GM21515 (cell line): ENCODE data around the gene TRMT2B.
A peak's percentile ranks its signal among the peaks of the same experiment; 100 is the strongest.
"Not testable (repeated sequence)": the region's sequence is repeated elsewhere in the genome, so short reads cannot be mapped to it uniquely, and the experiment has no call there.

Source experiments
- ATAC-seq: cut with Tn5 transposase; IDR thresholded peaks from one replicate; pipeline ENCODE4 v1.9.1; 2021; ENCODE audit not compliant: unreplicated experiment

TRMT2B gene, protein sequence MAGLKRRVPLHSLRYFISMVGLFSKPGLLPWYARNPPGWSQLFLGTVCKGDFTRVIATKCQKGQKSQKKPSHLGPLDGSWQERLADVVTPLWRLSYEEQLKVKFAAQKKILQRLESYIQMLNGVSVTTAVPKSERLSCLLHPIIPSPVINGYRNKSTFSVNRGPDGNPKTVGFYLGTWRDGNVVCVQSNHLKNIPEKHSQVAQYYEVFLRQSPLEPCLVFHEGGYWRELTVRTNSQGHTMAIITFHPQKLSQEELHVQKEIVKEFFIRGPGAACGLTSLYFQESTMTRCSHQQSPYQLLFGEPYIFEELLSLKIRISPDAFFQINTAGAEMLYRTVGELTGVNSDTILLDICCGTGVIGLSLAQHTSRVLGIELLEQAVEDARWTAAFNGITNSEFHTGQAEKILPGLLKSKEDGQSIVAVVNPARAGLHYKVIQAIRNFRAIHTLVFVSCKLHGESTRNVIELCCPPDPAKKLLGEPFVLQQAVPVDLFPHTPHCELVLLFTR

DNA sequence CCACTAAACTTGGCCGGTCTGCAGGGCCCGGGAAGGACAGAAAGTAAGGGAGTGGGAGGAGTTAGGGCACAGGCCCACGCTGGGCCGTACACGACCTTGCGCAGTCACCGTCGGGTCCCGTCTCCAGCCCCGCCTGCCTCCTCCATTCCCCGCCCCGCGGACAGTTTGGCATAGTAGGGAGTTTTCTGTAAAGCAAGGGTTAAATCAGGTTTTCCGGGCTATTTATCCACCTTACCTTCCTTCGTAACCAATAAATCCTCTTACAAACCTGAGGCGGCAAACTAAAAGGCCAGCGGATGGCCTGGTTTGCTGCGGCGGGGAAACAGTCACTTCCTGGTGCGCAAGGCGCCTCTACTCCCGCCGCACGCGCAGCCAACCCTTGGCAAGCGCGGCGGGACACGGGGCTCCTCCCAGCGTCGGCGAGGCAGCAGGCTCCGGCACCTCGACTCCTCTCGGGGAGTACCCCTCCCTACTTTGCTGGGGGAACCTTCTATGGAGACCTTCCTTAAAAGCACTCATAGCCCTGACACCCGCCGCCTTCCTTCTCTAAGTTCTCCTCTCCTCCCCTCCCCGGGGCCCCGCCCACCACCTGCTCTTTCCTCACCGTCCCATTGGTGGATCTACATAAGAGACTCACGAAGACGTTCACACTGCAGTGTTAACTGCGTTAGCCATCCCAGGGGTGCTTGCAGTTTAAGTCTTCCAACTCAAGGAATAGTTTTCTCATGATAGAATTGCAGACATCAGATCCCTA is at the start of gene TRMT2B:
Gene TRMT2B, minus strand, starts transcription at position 563 of the 754 bp plus-strand sequence. CDS start 9,822 bp downstream, outside the sequence.
- peak; percentile 96 for ATAC-seq

DNA sequence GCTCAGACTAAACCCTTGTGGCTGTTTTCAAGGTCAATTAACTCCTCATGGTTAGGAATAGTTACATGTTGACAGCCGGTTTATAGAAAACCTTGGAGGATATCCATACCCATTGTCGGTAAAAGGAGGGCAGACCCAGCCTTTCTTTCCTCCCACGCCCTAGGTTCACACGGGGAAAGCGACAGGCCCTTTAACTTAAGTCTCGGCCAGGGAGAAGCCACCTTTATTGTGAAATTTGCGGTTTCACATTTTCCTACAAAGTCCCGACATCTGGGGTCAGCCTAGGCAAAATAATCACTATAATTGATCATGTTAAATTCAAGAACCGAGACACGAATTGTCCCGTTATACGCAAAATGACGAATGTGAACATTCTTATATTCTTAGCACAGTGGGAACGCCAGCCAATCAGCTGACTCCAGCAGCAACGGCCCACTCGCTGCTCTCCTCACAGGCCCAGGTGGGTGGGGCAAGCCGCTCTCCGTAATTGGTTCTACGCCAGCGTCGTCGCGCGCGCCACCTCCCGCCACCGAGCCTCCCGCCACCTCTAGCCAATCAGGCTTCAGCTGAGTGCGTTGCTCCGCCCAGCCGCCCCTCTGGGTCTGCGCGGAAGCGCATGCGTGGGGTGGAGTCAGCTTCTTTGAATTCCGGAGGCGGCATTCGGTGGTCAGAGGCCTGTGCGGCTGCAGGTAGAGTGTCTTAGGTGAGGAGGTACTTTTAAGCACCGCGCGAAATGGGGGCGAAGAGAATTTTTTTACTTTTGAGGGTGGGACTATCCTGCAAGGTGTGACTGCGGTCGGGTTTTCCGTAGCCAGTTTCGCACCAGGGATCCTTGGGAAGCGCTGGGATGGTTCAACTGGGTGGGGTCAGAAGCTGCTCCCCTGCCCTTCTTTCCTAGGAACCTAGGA is 45.9 kb upstream of the TRMT2B start, which contains the start of gene CENPI:
Gene CENPI, plus strand, starts transcription at position 659 of the 908 bp plus-strand sequence. CDS start 2,867 bp downstream, outside the sequence.
- peak; percentile 100 for ATAC-seq

DNA sequence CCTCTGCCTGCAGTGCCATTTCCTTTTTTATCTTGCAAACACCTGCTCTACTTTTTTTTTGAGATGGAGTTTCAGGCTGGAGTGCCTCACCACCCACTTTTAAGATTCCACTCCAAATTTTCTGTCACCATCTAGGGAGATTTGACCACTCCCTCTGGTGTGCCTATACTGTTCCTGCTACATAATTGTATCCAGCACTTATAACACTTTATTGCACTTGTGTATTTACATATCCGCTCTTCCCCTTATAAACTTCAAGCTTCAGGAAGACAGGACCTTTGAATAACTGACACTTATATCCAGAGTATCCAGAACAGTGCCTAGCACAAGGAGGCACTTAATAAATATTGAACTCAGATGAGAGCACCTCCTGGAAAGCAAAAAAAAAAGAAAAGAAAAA is 39.9 kb upstream of the TRMT2B start:
- ATAC-seq, result no peak

DNA sequence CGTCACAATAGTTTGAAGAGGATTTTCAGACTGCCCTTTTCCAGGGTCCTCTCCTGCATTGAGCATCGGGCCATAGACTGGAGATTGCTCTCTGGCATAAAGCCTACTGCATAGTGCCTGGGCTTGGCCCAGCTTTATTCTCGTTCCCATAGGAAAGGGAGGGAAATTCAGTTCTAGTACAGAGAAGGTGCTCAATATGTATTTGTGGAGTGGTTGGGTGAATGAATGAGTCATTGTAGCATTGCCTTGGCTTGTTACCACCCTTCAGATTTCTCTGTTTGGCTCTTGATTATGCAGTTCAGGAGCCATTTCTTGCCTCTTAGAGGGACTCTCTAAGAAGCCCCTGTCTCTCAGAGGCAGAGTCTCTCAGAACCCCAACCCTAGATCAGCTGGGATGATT is 29.3 kb upstream of the TRMT2B start:
- no peak for ATAC-seq

DNA sequence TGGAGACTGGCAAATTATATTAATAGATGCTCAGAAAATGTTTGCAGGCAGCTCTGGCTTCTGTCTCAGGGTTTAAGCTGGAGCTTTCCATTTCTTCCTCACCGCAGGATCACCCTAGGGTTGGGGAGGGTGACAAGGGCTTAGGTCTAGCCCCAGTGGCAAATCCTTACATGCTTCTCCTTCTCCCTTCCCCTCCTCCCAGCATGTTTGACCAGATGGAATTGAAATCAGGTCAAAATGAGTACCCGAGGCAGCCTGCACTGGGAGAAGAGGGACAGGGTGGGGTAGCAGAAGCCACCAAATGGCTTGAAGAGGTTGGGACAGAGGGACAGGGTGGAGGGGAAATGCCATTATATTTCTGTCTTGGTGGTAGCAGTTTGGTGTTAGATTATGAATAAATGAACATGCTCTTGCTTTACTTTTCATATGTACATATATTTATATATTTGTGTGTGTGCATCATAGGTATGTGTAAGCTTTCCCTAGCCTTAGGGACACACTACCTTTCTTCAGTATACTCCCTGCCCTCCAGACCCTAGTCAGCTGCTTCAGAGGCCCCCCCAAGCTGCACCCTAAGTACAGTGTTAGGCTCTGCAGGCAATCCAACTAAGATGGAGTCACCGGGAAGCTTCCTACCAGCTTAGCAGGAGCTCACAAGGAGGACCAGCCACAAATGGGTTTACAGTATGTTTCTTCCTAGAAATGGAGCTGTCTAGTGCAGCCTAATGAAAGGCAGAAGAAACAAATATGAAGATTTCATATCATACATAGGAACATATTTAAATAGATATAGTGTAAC is 28.6 kb upstream of the TRMT2B start:
- no peak for ATAC-seq

DNA sequence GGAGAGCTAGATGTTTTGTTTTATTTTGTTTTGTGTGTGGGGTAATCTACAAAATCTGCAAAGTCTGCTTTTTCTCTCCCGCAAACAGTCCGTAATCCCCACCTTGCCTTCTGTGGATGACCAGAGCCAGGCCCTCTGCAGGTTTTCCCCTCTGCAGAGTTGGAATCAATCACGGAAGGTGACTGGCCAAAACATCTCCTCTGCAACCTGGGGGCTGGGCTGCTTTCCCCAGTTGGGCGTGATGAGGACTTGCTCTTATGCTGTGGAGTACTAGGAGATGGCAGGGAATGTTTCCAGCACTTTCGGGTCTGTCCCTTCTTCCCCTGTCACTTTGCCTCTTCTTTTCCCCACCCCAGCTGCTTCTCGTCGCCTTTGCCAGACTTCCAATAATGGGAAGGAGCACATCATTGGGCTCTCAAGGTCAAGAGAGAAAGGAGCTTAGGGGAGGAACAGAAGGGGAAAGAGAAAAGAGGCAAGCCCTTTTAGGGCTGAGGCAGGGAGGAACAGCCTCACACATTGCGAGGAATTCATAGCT is 27.9 kb upstream of the TRMT2B start:
- no peak for ATAC-seq

DNA sequence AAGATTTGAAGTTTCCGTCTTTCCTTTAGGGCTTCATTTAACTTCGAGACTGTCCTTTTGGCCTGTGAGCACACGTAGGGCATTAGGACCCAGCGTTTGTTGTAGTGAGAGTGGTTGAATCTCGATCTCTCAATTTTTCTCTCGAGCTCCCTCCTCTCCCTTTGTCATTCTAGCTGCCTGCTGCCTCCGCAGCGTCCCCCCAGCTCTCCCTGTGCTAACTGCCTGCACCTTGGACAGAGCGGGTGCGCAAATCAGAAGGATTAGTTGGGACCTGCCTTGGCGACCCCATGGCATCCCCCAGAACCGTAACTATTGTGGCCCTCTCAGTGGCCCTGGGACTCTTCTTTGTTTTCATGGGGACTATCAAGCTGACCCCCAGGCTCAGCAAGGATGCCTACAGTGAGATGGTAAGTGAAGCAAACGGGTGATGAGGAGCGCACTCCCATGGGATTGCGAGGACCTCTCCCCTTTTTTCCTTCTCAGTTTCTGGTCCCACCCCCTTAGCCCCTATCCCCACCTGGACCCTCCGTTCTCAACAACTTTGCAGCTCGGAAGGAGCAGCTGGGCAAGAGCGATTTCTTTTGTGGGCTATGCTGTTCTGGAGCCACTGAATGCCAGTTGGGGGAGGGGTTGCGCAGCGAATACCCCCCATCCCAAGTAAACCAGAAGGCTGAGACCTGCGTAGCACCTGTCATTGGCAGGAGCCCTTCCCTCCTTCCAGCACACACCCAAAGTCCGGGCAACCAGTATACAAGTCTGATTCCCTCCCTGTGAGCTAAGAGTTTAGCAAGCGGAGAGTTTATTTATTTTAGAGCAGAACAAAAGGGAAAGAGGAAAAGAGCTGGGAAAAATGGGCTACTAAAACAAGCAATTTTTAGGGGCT is 27.0 kb upstream of the TRMT2B start, which contains the start of gene TMEM35A:
Gene TMEM35A, plus strand, starts transcription at position 164 of the 883 bp plus-strand sequence. Its CDS starts 124 bp downstream, at position 288.
- no peak for ATAC-seq

DNA sequence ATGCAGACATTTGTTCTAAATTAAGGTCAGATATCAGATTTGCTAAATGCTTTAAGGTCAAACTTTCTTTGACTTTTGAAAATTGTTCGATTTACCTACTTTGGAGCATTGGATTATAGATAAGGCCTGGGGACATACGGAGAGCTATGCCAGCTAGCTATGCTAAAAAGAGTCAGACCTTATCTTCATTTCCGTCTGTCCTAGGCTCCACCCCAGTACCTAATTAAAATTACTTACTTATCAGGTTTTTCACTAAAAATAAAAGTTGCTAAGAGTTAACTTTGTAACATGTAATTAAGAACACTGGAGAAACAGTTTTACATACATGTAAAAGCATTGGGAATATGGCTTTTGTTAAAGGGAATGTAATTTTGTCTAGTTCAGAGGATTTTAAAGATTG is 19.7 kb upstream of the TRMT2B start:
- ATAC-seq, result no peak

DNA sequence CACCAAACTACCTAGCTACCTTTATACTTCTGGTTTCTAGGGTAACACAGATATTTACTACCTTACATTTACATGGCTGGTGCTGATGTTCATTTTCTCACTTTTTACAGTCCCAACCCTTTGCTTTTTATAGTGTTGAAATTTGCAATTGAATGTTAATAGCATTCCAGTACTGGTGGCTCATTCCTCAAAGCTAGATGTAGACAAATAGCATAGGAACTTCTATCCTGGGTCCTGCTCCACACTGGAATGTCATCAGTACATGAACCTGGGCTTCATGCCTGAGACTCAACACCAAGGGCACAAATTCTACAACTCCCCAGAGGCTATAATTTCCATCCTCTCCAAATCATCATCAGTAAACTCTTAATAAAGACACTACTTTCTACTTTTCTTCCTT is 10.3 kb upstream of the TRMT2B start:
- ATAC-seq, result no peak

DNA sequence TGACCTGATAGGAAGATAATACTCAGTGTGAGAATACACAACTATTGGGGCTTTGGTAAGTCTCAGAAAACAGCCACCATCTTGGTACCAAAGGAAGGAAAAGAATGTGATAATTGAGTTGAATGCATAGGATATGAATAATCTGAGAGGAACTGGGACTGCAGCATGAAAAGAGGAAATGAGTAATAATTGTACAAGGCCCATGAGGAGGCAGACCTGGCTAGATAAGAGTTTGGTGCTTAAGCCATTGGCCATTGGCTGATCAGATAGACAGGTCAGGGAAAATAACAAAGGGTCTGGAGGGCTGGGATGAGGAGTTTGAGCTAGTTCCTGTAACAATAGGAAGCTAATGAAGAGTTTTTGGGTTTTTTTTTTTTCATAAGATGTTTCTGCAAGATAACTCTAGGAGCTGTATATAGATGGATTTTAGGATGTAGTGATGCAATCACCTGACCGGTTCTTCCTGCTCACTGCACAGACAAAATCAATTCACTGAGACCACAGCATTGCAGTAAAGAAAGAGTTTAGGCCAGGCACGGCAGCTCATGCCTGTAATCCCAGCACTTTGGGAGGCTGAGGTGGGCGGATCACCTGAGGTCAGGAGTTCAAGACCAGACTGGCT is 5.3 kb upstream of the TRMT2B start:
- ATAC-seq, result peak; percentile 94

DNA sequence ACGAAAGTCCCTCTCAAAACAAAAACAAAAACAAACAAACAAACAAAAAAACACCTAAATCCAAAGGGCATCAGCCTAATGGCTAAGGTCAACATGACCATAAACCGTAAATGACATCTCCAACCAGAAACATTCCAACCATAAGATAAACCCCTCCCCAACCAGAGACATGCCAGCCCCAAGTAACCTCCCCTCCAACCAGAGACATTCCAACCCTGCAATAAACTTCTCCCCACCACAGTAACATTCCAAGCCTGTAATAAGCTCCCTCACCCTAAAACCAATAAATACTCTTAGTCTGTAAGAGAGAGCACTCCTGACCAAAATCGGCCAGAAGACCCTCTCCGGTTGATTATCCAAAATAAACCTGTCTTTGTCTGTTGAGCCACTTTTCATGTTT is 4.6 kb upstream of the TRMT2B start:
- not testable (repeated sequence) for ATAC-seq

DNA sequence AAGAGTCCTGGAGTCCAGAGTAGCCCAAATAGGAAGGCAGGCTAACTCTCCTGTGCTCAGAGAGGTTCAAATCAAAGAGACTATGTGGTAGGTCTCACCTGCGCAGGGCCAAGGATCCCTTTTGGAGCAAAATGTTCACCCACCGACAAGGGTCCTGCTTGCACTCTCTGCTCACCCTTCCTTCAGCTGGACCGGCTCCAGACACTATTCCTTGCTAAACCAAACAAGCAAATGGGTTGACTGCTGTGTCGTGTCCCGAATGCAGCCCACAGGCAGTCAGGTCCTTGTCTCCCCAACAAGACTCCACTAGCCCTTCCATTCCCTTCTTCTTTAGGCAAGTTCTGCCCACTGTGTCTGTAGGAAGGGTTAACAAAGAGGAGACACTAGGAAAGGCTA is 760 bp downstream of the TRMT2B start:
- no peak for ATAC-seq

DNA sequence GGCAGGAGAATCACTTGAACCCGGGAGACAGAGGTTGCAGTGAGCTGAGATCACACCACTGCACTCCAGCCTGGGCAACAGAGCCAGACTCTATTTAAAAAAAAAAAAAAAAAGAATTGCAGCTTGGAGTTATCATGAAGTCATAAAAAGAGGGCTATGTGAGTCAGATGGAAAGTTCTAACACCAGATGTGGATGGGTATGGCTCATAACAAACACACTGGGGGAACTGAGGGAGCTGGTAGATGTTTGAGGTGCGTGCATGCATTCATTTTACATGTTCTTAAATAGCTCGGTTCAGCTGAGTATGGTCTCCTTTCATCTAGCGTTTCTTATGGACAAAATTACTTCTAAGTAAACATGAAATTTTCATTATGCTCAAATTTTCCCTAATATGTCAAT is 11.7 kb downstream of the TRMT2B start:
- no peak for ATAC-seq

DNA sequence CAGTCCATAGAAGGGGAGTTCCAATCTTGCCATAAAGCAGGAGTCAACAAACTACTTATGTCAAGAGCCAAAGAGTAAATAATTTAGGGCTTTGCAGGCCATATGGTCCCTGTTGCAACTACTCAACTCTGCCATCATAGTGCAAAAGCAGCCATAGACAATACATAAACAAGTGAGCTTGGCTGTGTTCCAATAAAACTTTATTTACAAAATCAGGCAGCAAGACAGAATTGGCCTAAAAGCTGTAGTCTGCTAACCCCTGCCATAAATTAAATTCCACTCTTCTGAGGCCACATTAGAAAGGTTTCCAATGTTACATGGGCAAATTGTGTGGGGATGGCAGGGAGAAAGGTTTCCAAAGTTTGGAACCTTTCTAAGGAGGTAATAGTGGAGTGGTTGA is 14.7 kb downstream of the TRMT2B start:
- ATAC-seq, result no peak

DNA sequence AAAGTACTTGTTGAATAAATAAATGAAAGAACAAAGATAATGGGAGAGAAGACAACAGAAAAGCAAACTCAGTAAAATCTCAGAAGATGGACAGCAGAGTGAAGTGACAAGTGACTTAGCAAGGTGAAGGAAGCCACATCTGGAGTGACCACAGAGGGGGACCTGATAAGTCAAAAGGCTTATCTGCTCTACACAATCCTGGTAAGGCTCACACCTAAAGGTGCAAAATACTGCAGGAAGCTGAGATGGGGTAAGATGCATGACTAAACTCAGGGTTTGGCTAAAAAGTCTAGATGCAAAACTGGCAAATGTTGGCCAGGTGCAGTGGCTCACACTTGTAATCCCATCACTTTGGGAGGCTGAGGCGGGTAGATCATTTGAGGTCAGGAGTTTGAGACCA is 22.2 kb downstream of the TRMT2B start:
- no peak for ATAC-seq

DNA sequence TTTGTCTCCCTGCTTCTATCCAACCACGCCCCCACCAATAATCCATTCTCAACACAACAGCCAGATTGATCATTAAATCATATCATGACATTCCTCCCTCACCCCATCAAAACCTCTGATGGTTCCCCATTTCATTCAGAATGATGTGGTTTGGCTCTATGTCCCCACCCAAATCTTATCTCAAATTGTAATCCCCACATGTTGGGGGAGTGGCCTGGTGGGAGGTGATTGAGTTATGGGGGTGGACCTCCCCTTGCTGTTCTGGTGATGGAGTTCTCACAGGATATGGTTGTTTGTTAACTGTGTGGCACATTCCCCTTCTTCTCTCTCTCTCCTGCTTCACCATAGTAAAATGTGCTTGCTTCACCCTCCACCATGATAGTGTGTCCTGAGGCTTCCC is 23.3 kb downstream of the TRMT2B start:
- ATAC-seq, result no peak

DNA sequence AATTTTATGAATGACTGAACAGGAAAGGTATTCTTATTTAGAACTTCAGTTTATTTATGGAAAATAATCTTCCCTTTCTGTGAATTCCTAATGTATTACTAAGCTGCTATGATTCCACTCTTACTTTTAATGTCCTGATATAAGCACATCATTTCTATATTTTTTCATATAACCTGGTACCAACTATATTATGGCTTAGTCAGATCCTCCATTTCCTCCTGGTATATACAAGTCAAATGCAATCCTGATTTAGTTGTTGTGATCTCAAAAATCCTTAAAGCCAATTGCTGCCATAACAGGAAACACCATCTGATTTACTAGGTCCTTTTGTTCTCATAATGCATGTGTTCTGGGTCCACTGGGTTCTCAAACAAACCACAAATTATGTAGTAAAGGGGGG is 26.8 kb downstream of the TRMT2B start:
- no peak for ATAC-seq

DNA sequence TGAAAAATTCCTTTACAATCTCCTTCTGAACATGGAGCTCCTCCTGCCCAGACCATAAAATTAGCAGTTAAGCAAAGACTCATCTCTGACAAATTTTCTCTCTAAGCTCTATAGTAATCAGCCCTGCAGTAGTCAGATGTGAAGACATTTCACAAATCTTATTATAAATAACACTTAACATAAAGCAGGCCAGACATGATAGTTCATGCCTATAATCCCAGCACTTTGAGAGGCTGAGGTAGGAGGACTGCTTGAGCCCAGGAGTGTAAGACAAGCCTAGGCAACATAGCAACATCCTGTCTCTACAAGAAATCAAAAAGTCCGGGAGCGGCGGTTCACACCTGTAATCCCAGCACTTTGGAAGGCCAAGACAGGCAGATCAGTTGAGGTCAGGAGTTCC is 29.9 kb downstream of the TRMT2B start:
- no peak for ATAC-seq
